Mesothelial cell of epicardium (in vitro differentiated cells): Measurements from ENCODE around the gene AUTS2. TPM values are rescaled to one million over a fixed set of nuclear protein-coding genes. Genes with fewer than 3 reads are reported as not detected.

ENCODE experiments used
- DNase-seq, 2 experiments: peaks; one replicate each; pipeline ENCODE4 v3.0.0; 2021; ENCODE audit warnings: low spot score in 2 of 2; ENCODE audit not compliant: unreplicated experiment in 2 of 2
- H3K27ac Mint-ChIP-seq: 2 replicates; pipeline ENCODE4 v1.8.0; 2021; ENCODE audit warnings: mixed read lengths
- H3K27me3 Mint-ChIP-seq: 2 replicates; pipeline ENCODE4 v1.8.0; 2021; ENCODE audit warnings: low read depth, mixed read lengths
- H3K36me3 Mint-ChIP-seq: 2 replicates; pipeline ENCODE4 v1.8.0; 2021; ENCODE audit warnings: mixed read lengths
- H3K4me1 Mint-ChIP-seq: 2 replicates; pipeline ENCODE4 v1.8.0; 2021; ENCODE audit warnings: mixed read lengths
- H3K4me3 Mint-ChIP-seq: 2 replicates; pipeline ENCODE4 v1.8.0; 2021; ENCODE audit warnings: mild to moderate bottlenecking, moderate library complexity, mixed read lengths
- H3K9me3 Mint-ChIP-seq: 2 replicates; pipeline ENCODE4 v1.8.0; 2021; ENCODE audit warnings: mixed read lengths
- total RNA-seq: library from RNA; stranded (reverse); gene quantifications from 3 replicates; pipeline ENCODE4 v1.2.1, GENCODE V29; 2021
- TF ChIP-seq, protein P1 (sequence below): fragments of 200-600 bp; sonication (generic); IDR thresholded peaks from one replicate; pipeline ENCODE4 v1.5.0; 2021; ENCODE audit warnings: antibody characterized with exemption; ENCODE audit not compliant: unreplicated experiment

Gene AUTS2
- total RNA-seq, 1 donor from 2014 or later = 135 TPM

- TF ChIP-seq, protein P1, sequence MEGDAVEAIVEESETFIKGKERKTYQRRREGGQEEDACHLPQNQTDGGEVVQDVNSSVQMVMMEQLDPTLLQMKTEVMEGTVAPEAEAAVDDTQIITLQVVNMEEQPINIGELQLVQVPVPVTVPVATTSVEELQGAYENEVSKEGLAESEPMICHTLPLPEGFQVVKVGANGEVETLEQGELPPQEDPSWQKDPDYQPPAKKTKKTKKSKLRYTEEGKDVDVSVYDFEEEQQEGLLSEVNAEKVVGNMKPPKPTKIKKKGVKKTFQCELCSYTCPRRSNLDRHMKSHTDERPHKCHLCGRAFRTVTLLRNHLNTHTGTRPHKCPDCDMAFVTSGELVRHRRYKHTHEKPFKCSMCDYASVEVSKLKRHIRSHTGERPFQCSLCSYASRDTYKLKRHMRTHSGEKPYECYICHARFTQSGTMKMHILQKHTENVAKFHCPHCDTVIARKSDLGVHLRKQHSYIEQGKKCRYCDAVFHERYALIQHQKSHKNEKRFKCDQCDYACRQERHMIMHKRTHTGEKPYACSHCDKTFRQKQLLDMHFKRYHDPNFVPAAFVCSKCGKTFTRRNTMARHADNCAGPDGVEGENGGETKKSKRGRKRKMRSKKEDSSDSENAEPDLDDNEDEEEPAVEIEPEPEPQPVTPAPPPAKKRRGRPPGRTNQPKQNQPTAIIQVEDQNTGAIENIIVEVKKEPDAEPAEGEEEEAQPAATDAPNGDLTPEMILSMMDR = no peak
- H3K9me3 Mint-ChIP-seq = no peaks in the 10 kb centered on the region
Observed at GRCh38 chr7:69820479-69821192, 222.4 kb downstream of the AUTS2 start.

DNA sequence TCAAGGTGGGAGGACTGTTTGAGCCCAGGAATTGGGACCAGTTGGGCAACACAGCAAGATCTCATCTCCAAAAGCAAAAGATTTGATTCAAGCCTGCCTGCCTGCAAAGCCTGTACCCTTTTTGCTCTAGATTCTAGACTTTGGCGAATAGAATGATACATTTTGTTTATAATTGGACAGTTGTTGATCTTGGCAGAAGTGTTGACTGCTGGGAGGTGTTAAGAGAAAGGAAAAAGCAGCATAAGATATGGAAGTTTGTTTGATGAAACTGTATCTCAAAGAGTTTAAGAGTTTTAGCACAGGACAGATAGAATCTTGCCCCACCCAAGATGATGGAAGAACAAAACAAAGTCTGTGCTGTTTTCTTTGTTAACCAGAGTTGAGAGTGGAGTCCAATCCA, 224.1 kb downstream of the AUTS2 start:
- Mint-ChIP-seq H3K9me3 (no peaks in the 10 kb centered on the region), H3K27me3 (no peaks in the 10 kb centered on the region), H3K27ac (no peak overlapping the region), H3K36me3 (no peaks in the 10 kb centered on the region), H3K4me1 (peaks cover 68% of the 10 kb centered on the region), H3K4me3 (no peak overlapping the region)
- no peak for DNase-seq
- TF ChIP-seq, protein P1 = no peak

More at GRCh38 chr7:69820479-69821192, 222.4 kb downstream of the AUTS2 start:
- Mint-ChIP-seq H3K27me3 (no peaks in the 10 kb centered on the region), H3K27ac (no peak overlapping the region), H3K4me3 (no peak overlapping the region), H3K4me1 (peaks cover 75% of the 10 kb centered on the region), H3K36me3 (no peaks in the 10 kb centered on the region)
- DNase-seq = no peak

DNA sequence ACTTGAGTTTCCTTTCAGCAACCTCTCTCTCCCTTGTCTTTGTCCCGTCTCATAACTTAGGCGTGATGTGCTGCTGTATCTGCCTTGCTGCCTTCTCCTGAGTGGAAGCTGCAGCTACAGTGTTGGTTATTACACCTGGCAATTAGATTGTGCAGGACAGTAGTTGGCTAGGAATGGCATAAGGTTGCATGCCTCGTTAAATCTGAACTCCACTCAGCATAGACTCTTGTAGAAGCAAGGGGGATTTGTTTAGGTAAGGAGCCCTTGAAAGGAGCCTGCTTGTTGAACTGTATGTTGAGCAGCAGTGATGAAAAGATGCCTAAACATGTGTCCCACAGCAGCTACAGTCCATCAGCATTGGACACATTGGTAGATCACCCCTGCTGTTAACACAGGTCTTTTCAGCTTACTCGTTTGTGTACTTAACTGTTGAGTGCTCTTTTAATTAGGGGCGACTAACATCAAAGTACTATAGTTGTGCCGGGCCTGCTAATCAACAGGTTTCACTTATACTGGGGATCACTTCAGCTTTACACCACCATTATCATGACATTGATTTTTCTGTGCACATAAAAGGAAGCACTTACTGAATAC, 225.0 kb downstream of the AUTS2 start:
- TF ChIP-seq, protein P1 = no peak
- Mint-ChIP-seq H3K27me3 (no peaks in the 10 kb centered on the region), H3K36me3 (peaks cover 2% of the 10 kb centered on the region), H3K4me1 (peaks cover 60% of the 10 kb centered on the region), H3K27ac (no peak overlapping the region), H3K4me3 (no peak overlapping the region), H3K9me3 (no peaks in the 10 kb centered on the region)
- no peak for DNase-seq

GRCh38 chr7:69825113-69825972, 227.1 kb downstream of the AUTS2 start:
- H3K27me3 Mint-ChIP-seq = no peaks in the 10 kb centered on the region
- peaks cover 44% of the 10 kb centered on the region for H3K4me1 Mint-ChIP-seq
- H3K36me3 Mint-ChIP-seq = peaks cover 7% of the 10 kb centered on the region
- H3K9me3 Mint-ChIP-seq = peaks cover 4% of the 10 kb centered on the region
- TF ChIP-seq, protein P1 = no peak
- no peak for DNase-seq
- H3K4me3 Mint-ChIP-seq = no peak overlapping the region
- H3K27ac Mint-ChIP-seq = peak overlapping the region; percentile 14

DNA sequence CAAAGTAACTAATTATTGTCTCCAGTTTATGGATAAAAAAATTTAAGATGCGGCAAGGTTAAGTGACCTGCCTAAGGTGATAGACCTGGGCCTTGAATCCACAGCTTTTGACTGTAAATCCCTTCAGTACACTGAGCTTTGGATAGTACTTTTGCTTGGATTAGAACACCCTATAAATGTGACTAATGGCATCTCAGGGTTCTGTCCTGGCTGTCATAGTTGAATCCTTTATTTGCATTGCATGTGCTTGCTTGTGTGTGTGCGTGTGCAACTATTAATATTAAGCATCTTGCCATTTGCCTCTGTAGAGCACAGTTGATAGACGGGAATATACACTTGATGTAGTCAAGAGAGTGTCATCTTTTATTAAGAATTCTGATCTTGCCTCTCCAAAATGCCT, 228.0 kb downstream of the AUTS2 start:
- Mint-ChIP-seq H3K36me3 (peaks cover 7% of the 10 kb centered on the region), H3K4me1 (peaks cover 37% of the 10 kb centered on the region), H3K27ac (no peak overlapping the region), H3K9me3 (peaks cover 4% of the 10 kb centered on the region), H3K27me3 (no peaks in the 10 kb centered on the region), H3K4me3 (no peak overlapping the region)
- TF ChIP-seq, protein P1 = no peak
- DNase-seq = no peak
